HG03139 (cell line): ENCODE results near the gene NKX2-3.

ENCODE experiments used
- ATAC-seq: cut with Tn5 transposase; IDR thresholded peaks from one replicate; pipeline ENCODE4 v1.9.1; 2021; ENCODE audit not compliant: unreplicated experiment

Gene NKX2-3

GRCh38 chr10:99537989-99538917 lies 5.5 kb downstream of the NKX2-3 start:
- ATAC-seq = no peak

- ATAC-seq = no peak
Measured at GRCh38 chr10:99539120-99539519, 6.4 kb downstream of the NKX2-3 start.

- ATAC-seq = no peak
Measured at GRCh38 chr10:99539820-99540219, 7.1 kb downstream of the NKX2-3 start.

- no peak for ATAC-seq
Measured at GRCh38 chr10:99540306-99540656, 7.5 kb downstream of the NKX2-3 start.

GRCh38 chr10:99540657-99541531 lies 8.2 kb downstream of the NKX2-3 start:
- no peak for ATAC-seq

GRCh38 chr10:99544322-99544721 lies 11.6 kb downstream of the NKX2-3 start:
- no peak for ATAC-seq

- no peak for ATAC-seq
Measured at GRCh38 chr10:99548041-99548530, 15.3 kb downstream of the NKX2-3 start.

GRCh38 chr10:99551158-99551557 lies 18.4 kb downstream of the NKX2-3 start:
- no peak for ATAC-seq

- ATAC-seq = no peak
Measured at GRCh38 chr10:99551616-99552015, 18.9 kb downstream of the NKX2-3 start.

GRCh38 chr10:99555371-99555770 lies 22.6 kb downstream of the NKX2-3 start:
- ATAC-seq = peak; percentile 3

- ATAC-seq = peak; percentile 85
Measured at GRCh38 chr10:99555825-99556523, 23.2 kb downstream of the NKX2-3 start.

- no peak for ATAC-seq
Measured at GRCh38 chr10:99557044-99557443, 24.3 kb downstream of the NKX2-3 start.

GRCh38 chr10:99558708-99559107 lies 26.0 kb downstream of the NKX2-3 start:
- ATAC-seq = no peak

- ATAC-seq = no peak
Measured at GRCh38 chr10:99560277-99561126, 27.8 kb downstream of the NKX2-3 start.

GRCh38 chr10:99562631-99563030 lies 29.9 kb downstream of the NKX2-3 start:
- ATAC-seq = no peak

- ATAC-seq = no peak
Measured at GRCh38 chr10:99564361-99564760, 31.6 kb downstream of the NKX2-3 start.

GRCh38 chr10:99565166-99565565 lies 32.4 kb downstream of the NKX2-3 start:
- ATAC-seq = no peak

- ATAC-seq = no peak
Measured at GRCh38 chr10:99569253-99569939, 36.7 kb downstream of the NKX2-3 start.

GRCh38 chr10:99569961-99570360 lies 37.2 kb downstream of the NKX2-3 start:
- no peak for ATAC-seq

GRCh38 chr10:99571816-99572215 lies 39.1 kb downstream of the NKX2-3 start:
- ATAC-seq = no peak
